Esophagus muscularis mucosa (tissue), 4 donors: ENCODE measurements around the gene RILPL1. TPM values are rescaled to one million over a fixed set of nuclear protein-coding genes. Genes with fewer than 3 reads are reported as not detected.
"Not testable (repeated sequence)": the region's sequence is repeated elsewhere in the genome, so short reads cannot be mapped to it uniquely, and the experiment has no call there.

ENCODE experiments used
- DNase-seq: peaks from one replicate; pipeline ENCODE4 v3.0.0-alpha.2; 2017; ENCODE audit errors: extremely low spot score
- H3K27ac ChIP-seq, 4 donors: fragments of 200-600 bp; sonication (generic); replicated peaks in 1 of 4; 1 replicate in 3 of 4; 2 replicates in 1 of 4; pipeline ENCODE4 v1.5.1; 2016 to 2019; ENCODE audit warnings: mild to moderate bottlenecking in 1 of 4
- H3K27me3 ChIP-seq, 4 donors: fragments of 200-600 bp; sonication (generic); one replicate each; pipeline versions ENCODE4 v1.5.1 to v1.6.0; 2016 to 2019
- H3K36me3 ChIP-seq, 4 donors: fragments of 200-600 bp; sonication (generic); one replicate each; pipeline ENCODE4 v1.5.1; 2016 to 2019
- H3K4me1 ChIP-seq, 4 donors: fragments of 200-600 bp; sonication (generic); one replicate each; pipeline ENCODE4 v1.5.1; 2016 to 2019
- H3K4me3 ChIP-seq, 4 donors: fragments of 200-600 bp; sonication (generic); 1 replicate in 2 of 4; 2 replicates in 2 of 4; pipeline ENCODE4 v1.5.1; 2016 to 2019; ENCODE audit warnings: mild to moderate bottlenecking in 4 of 4, moderate library complexity in 1 of 4
- H3K9me3 ChIP-seq, 4 donors: fragments of 200-600 bp; sonication (generic); 1 replicate in 3 of 4; 2 replicates in 1 of 4; pipeline ENCODE4 v1.5.1; 2016 to 2019
- CTCF ChIP-seq, 3 experiments: fragments of 200-600 bp in 2 of 3; fragments of 450-650 bp in 1 of 3; sonication (generic) in 2 of 3; IDR thresholded peaks; one replicate each; pipeline ENCODE4 v1.5.1; 2017 to 2019; ENCODE audit warnings: antibody characterized with exemption in 3 of 3, mild to moderate bottlenecking in 2 of 3, moderate library complexity in 1 of 3
- EP300 ChIP-seq: sonication (generic); formaldehyde crosslinking; IDR thresholded peaks from one replicate; pipeline ENCODE4 v1.6.1; 2017; ENCODE audit warnings: antibody characterized with exemption
- POLR2A ChIP-seq: fragments of 450-650 bp; IDR thresholded peaks from one replicate; pipeline ENCODE4 v1.6.1; 2017; ENCODE audit warnings: antibody characterized with exemption, moderate library complexity, mild to moderate bottlenecking, low read depth
- POLR2AphosphoS5 ChIP-seq, 2 donors: sonication (generic); formaldehyde crosslinking; IDR thresholded peaks; one replicate each; pipeline ENCODE4 v1.6.1; 2017; ENCODE audit warnings: antibody characterized with exemption in 2 of 2
- WGBS: methylation state at CpG from one replicate; pipeline ENCODE4 v1.1.5; 2018; 5-methylcytosine and 5-hydroxymethylcytosine counted together
- intact Hi-C: fragments of 100-400 bp; cut with DNase I; formaldehyde crosslinking; loops from one replicate; pipeline ENCODE4 v1.15.1; 2023
- total RNA-seq, 4 donors: library from RNA; depleted of rRNA; stranded (reverse); fragments of >200 nt; gene quantifications; one replicate each; pipeline versions ENCODE4 v1.1.0 to v1.2.1, GENCODE V29; 2016

RILPL1 gene
- total RNA-seq, 4 donors from 2014 or later: 19.9 to 54.4 (median 38.4) TPM

- no peaks in the 10 kb centered on the region for H3K4me1 ChIP-seq
- no peak for TF ChIP-seq EP300
- no peak for TF ChIP-seq CTCF (IDR thresholded peaks at IDR 0.05)
- TF ChIP-seq POLR2A: no peak
- TF ChIP-seq POLR2AphosphoS5 (IDR thresholded peaks at IDR 0.05): no peak
- H3K27ac ChIP-seq: no peak overlapping the region
- no peak overlapping the region for H3K4me3 ChIP-seq
- H3K9me3 ChIP-seq: no peaks in the 10 kb centered on the region
- DNase-seq: no peak
- WGBS: 88% methylated on average over 2 of the region's 2 CpGs
- H3K36me3 ChIP-seq: no peaks in the 10 kb centered on the region
- no peaks in the 10 kb centered on the region for H3K27me3 ChIP-seq
- intact Hi-C loops: no loop called here
These were observed 17.2 kb upstream of the RILPL1 start for GRCh38 chr12:123550700-123551099.

GRCh38 chr12:123548107-123548506 is 14.6 kb upstream of the RILPL1 start:
- intact Hi-C loops: no loop called here
- Histone ChIP-seq H3K27ac (no peak overlapping the region), H3K9me3 (no peaks in the 10 kb centered on the region), H3K36me3 (no peaks in the 10 kb centered on the region), H3K27me3 (no peaks in the 10 kb centered on the region), H3K4me3 (no peak overlapping the region), H3K4me1 (no peaks in the 10 kb centered on the region)
- DNase-seq: no peak
- WGBS: 62% methylated on average over 3 of the region's 3 CpGs
- TF ChIP-seq EP300: no peak

- intact Hi-C loops: no loop called here
- no peaks in the 10 kb centered on the region for H3K27me3 ChIP-seq
- TF ChIP-seq EP300 (no peak), POLR2AphosphoS5 (IDR thresholded peaks at IDR 0.05) (no peak), POLR2A (no peak), CTCF (IDR thresholded peaks at IDR 0.05) (no peak)
- no peak overlapping the region for H3K4me3 ChIP-seq
- DNase-seq: no peak
- no peak overlapping the region for H3K27ac ChIP-seq
- H3K9me3 ChIP-seq: no peaks in the 10 kb centered on the region
- H3K4me1 ChIP-seq: no peaks in the 10 kb centered on the region
- H3K36me3 ChIP-seq: no peaks in the 10 kb centered on the region
These were observed 12.8 kb upstream of the RILPL1 start for GRCh38 chr12:123546281-123546680.

GRCh38 chr12:123543541-123543940 is 10.0 kb upstream of the RILPL1 start:
- Histone ChIP-seq H3K4me1 (no peaks in the 10 kb centered on the region), H3K27me3 (no peaks in the 10 kb centered on the region), H3K9me3 (no peaks in the 10 kb centered on the region), H3K27ac (no peak overlapping the region), H3K4me3 (no peak overlapping the region), H3K36me3 (no peaks in the 10 kb centered on the region)
- intact Hi-C loops: no loop called here
- 100% methylated on average over 4 of the region's 4 CpGs for WGBS
- DNase-seq: no peak
- no peak for TF ChIP-seq CTCF (IDR thresholded peaks at IDR 0.05)
- no peak for TF ChIP-seq POLR2A
- TF ChIP-seq POLR2AphosphoS5 (IDR thresholded peaks at IDR 0.05): no peak
- no peak for TF ChIP-seq EP300

GRCh38 chr12:123540899-123541662 is 7.6 kb upstream of the RILPL1 start:
- no peak overlapping the region for H3K27ac ChIP-seq
- no peaks in the 10 kb centered on the region for H3K4me1 ChIP-seq
- no peaks in the 10 kb centered on the region for H3K27me3 ChIP-seq
- no peak overlapping the region for H3K4me3 ChIP-seq
- H3K36me3 ChIP-seq: no peaks in the 10 kb centered on the region
- intact Hi-C loops: no loop called here
- 91% methylated on average over 15 of the region's 15 CpGs for WGBS
- H3K9me3 ChIP-seq: no peaks in the 10 kb centered on the region
- no peak for DNase-seq
- TF ChIP-seq POLR2AphosphoS5 (IDR thresholded peaks at IDR 0.05): no peak
- no peak for TF ChIP-seq POLR2A
- no peak for TF ChIP-seq CTCF (IDR thresholded peaks at IDR 0.05)
- no peak for TF ChIP-seq EP300

GRCh38 chr12:123535952-123536351 is 2.4 kb upstream of the RILPL1 start:
- not testable (repeated sequence) for H3K27me3 ChIP-seq, DNase-seq, H3K4me3 ChIP-seq, H3K36me3 ChIP-seq, H3K9me3 ChIP-seq, H3K27ac ChIP-seq
- WGBS: 81% methylated on average over 11 of the region's 11 CpGs
- peaks cover 20 to 30% (median 29%) of the 10 kb centered on the region in 4 donors for H3K4me1 ChIP-seq
- intact Hi-C loops: loop anchor here (10.0 kb wide), 1 partner anchor 101 kb away; the partner anchor contains the start of gene RILPL2
